Transverse colon (tissue), 4 donors: ENCODE measurements around the gene ARGLU1. TPM values are rescaled to one million over a fixed set of nuclear protein-coding genes. Genes with fewer than 3 reads are reported as not detected.
A peak's percentile ranks its signal among the peaks of the same experiment; 100 is the strongest.

ENCODE experiments used
- DNase-seq: peaks from one replicate; pipeline ENCODE4 v3.0.0-alpha.2; 2019
- H3K27ac ChIP-seq, 4 donors: fragments of 200-600 bp; sonication (generic); 2 replicates each; pipeline ENCODE4 v1.5.1; 2016 to 2018; ENCODE audit warnings: inconsistent platforms in 4 of 4
- H3K27me3 ChIP-seq: fragments of 200-600 bp; sonication (generic); 2 replicates; pipeline ENCODE4 v1.5.1; 2017; ENCODE audit warnings: inconsistent platforms
- H3K36me3 ChIP-seq, 4 donors: fragments of 200-600 bp; sonication (generic); 2 replicates each; pipeline ENCODE4 v1.5.1; 2017 to 2019; ENCODE audit warnings: inconsistent platforms in 4 of 4
- H3K4me1 ChIP-seq, 4 donors: fragments of 200-600 bp; sonication (generic); 2 replicates each; pipeline ENCODE4 v1.5.1; 2017 to 2020; ENCODE audit warnings: inconsistent platforms in 4 of 4
- H3K4me3 ChIP-seq, 4 donors: fragments of 200-600 bp; sonication (generic); 1 replicate in 1 of 4; 2 replicates in 3 of 4; pipeline versions ENCODE4 v1.5.1 to v1.6.1; 2017 to 2019; ENCODE audit warnings: inconsistent platforms in 4 of 4
- H3K9me3 ChIP-seq, 2 donors: fragments of 200-600 bp; sonication (generic); 2 replicates each; pipeline ENCODE4 v1.5.1; 2017 to 2019; ENCODE audit warnings: inconsistent platforms in 2 of 2
- CTCF ChIP-seq, 5 experiments: fragments of 200-600 bp in 3 of 5; fragments of 450-650 bp in 2 of 5; sonication (generic) in 3 of 5; IDR thresholded peaks; 1 replicate in 2 of 5; 2 replicates in 3 of 5; pipeline ENCODE4 v1.5.1; 2016 to 2017; ENCODE audit warnings: antibody characterized with exemption in 5 of 5, inconsistent platforms in 3 of 5, mild to moderate bottlenecking in 2 of 5, moderate library complexity in 1 of 5
- EP300 ChIP-seq: sonication (generic); formaldehyde crosslinking; IDR thresholded peaks from one replicate; pipeline ENCODE4 v1.6.1; 2017; ENCODE audit warnings: antibody characterized with exemption, low read depth
- POLR2A ChIP-seq: fragments of 450-650 bp; IDR thresholded peaks from one replicate; pipeline ENCODE4 v1.6.1; 2016; ENCODE audit warnings: antibody characterized with exemption, mild to moderate bottlenecking, moderate library complexity
- POLR2AphosphoS5 ChIP-seq, 3 donors: sonication (generic); formaldehyde crosslinking; IDR thresholded peaks; one replicate each; pipeline ENCODE4 v1.6.1; 2016; ENCODE audit warnings: antibody characterized with exemption in 3 of 3
- WGBS, 2 donors: methylation state at CpG; one replicate each; pipeline ENCODE4 v1.1.5; 2018; ENCODE audit warnings: low coverage in 1 of 2; 5-methylcytosine and 5-hydroxymethylcytosine counted together
- in situ Hi-C, 4 donors: fragments of 200-750 bp; cut with MboI; loops; one replicate each; pipeline versions ENCODE4 v1.15.0 to v1.15.1; 2017; ENCODE audit warnings: low sequenced_read_pairs in 3 of 4, low pct_ligation_motif_present in 1 of 4, low pct_unique_long_range_greater_than_20kb in 1 of 4
- intact Hi-C: fragments of 100-400 bp; cut with DNase I; formaldehyde crosslinking; loops from one replicate; pipeline ENCODE4 v1.15.1; 2023; ENCODE audit warnings: low total_unique reads
- total RNA-seq, 4 donors: library from RNA; depleted of rRNA; stranded (reverse); fragments of >200 nt; gene quantifications; one replicate each; pipeline ENCODE4 v1.1.0, GENCODE V29; 2016

The ARGLU1 gene
- total RNA-seq, 4 donors from 2014 or later = 106 to 155 (median 155) TPM

- no peak for TF ChIP-seq EP300
- no peak for TF ChIP-seq POLR2A
- no peak for TF ChIP-seq CTCF (IDR thresholded peaks at IDR 0.05)
- no peak for TF ChIP-seq POLR2AphosphoS5 (IDR thresholded peaks at IDR 0.05)
- peak overlapping the region; percentile 47 to 73 (median 64) for H3K27ac ChIP-seq
- in situ Hi-C loops = no loop called here
- no peaks in the 10 kb centered on the region for H3K36me3 ChIP-seq
- H3K4me3 ChIP-seq = no peak overlapping the region
- peaks cover 4 to 12% of the 10 kb centered on the region in 2 donors for H3K9me3 ChIP-seq
- no peaks in the 10 kb centered on the region for H3K27me3 ChIP-seq
- WGBS, 2 donors = 65 to 94% methylated on average over 4 of the region's 4 CpGs
- intact Hi-C loops = no loop called here
- peaks cover 0 to 19% (median 7%) of the 10 kb centered on the region in 4 donors for H3K4me1 ChIP-seq
- no peak for DNase-seq
These were observed 20.4 kb upstream of the ARGLU1 start for GRCh38 chr13:106588367-106588766.

GRCh38 chr13:106587787-106588186 lies 19.9 kb upstream of the ARGLU1 start:
- no peaks in the 10 kb centered on the region for H3K27me3 ChIP-seq
- peaks cover 4 to 12% of the 10 kb centered on the region in 2 donors for H3K9me3 ChIP-seq
- H3K4me3 ChIP-seq = no peak overlapping the region
- no peak for DNase-seq
- 54 to 61% methylated on average over 2 to 3 of the region's 3 CpGs for WGBS, 2 donors
- intact Hi-C loops = no loop called here
- TF ChIP-seq CTCF (IDR thresholded peaks at IDR 0.05) = no peak
- TF ChIP-seq POLR2AphosphoS5 (IDR thresholded peaks at IDR 0.05) = peak in 1 of 3 donors; percentile 63
- H3K4me1 ChIP-seq = peaks cover 0 to 19% (median 7%) of the 10 kb centered on the region in 4 donors
- H3K27ac ChIP-seq = peak overlapping the region; percentile 47 to 73 (median 64)
- in situ Hi-C loops = no loop called here
- no peaks in the 10 kb centered on the region for H3K36me3 ChIP-seq

DNA sequence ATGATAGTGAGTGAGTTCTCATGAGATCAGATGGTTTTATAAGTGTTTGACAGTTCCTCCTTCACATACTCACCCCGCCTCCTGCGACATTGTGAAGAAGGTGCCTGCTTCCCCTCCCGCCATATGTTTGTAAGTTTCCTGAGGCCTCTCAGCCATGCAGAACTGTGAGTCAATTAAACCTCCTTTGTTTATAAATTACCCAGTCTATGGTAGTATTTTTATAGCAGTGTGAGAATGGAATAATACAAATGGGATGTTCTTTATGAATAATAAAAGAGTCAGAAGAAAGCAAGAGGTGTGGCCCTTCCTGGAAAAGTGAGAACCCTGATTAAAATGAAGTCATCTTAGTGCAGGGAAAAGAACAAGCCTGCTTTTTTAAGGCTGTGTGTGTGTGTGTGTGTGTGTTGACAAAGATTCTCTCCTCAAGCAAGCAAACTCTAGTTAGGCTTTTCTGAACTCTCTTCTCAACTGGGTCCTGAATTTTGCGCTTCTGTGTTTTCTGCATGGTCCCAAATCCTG lies 18.8 kb upstream of the ARGLU1 start:
- 70 to 100% methylated on average over 2 to 4 of the region's 4 CpGs for WGBS, 2 donors
- in situ Hi-C loops (no loop called here), intact Hi-C loops (no loop called here)

GRCh38 chr13:106581225-106581624 lies 13.3 kb upstream of the ARGLU1 start:
- 84 to 89% methylated on average over 3 to 4 of the region's 4 CpGs for WGBS, 2 donors
- no peaks in the 10 kb centered on the region for H3K27me3 ChIP-seq
- H3K4me3 ChIP-seq = no peak overlapping the region
- intact Hi-C loops (no loop called here), in situ Hi-C loops (no loop called here)
- no peak for DNase-seq
- no peaks in the 10 kb centered on the region for H3K36me3 ChIP-seq
- peaks cover 4 to 10% of the 10 kb centered on the region in 2 donors for H3K9me3 ChIP-seq
- no peaks in the 10 kb centered on the region for H3K4me1 ChIP-seq
- TF ChIP-seq EP300 (no peak), POLR2AphosphoS5 (IDR thresholded peaks at IDR 0.05) (no peak), POLR2A (no peak), CTCF (IDR thresholded peaks at IDR 0.05) (no peak)
- no peak overlapping the region for H3K27ac ChIP-seq

More for the DNA sequence above, 18.8 kb upstream of the ARGLU1 start:
- no peak for DNase-seq
- H3K36me3 ChIP-seq = no peaks in the 10 kb centered on the region
- no peak overlapping the region for H3K4me3 ChIP-seq
- no peak for TF ChIP-seq EP300
- TF ChIP-seq CTCF (IDR thresholded peaks at IDR 0.05) = no peak
- no peak for TF ChIP-seq POLR2AphosphoS5 (IDR thresholded peaks at IDR 0.05)
- TF ChIP-seq POLR2A = no peak
- no peaks in the 10 kb centered on the region for H3K27me3 ChIP-seq
- H3K9me3 ChIP-seq = peaks cover 4 to 12% of the 10 kb centered on the region in 2 donors
- peak overlapping the region; percentile 18 to 73 (median 58) for H3K27ac ChIP-seq
- H3K4me1 ChIP-seq = peaks cover 0 to 19% (median 7%) of the 10 kb centered on the region in 4 donors
